ENCODE results near the gene RAB36.

DNA sequence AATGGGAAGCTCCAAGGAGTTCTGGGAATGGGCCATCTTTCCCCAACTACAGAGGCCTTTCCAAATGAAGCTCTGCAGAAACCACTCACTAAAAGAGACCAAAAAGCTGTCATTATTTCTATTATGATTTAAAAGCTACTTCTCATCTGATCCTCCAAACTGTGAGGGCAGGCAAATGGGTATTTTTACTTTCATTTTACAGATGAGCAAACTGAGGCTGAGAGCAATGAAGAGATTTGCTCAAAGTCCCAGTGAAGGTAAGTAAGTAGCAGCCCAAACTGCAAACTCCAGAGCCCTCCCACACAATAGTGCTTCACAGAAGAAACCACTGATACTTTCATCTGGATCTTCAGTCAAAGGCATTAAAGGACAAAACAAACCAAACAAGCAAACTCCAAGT lies 4.9 kb upstream of the RAB36 start:
- TF ChIP-seq, protein P1, sequence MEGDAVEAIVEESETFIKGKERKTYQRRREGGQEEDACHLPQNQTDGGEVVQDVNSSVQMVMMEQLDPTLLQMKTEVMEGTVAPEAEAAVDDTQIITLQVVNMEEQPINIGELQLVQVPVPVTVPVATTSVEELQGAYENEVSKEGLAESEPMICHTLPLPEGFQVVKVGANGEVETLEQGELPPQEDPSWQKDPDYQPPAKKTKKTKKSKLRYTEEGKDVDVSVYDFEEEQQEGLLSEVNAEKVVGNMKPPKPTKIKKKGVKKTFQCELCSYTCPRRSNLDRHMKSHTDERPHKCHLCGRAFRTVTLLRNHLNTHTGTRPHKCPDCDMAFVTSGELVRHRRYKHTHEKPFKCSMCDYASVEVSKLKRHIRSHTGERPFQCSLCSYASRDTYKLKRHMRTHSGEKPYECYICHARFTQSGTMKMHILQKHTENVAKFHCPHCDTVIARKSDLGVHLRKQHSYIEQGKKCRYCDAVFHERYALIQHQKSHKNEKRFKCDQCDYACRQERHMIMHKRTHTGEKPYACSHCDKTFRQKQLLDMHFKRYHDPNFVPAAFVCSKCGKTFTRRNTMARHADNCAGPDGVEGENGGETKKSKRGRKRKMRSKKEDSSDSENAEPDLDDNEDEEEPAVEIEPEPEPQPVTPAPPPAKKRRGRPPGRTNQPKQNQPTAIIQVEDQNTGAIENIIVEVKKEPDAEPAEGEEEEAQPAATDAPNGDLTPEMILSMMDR (IDR thresholded peaks at IDR 0.05; ENCODE audit: low read length) = no peak
- no peak for TF ChIP-seq EZH2 (optimal IDR thresholded peaks at IDR 0.05; ENCODE audit: low read depth, low read length)
